B cell (primary cell): ENCODE results near the gene RTL9.

ENCODE experiments used
- CTCF ChIP-seq: fragments of 200-600 bp; IDR thresholded peaks from one replicate; pipeline ENCODE4 v1.8.0; 2022; ENCODE audit warnings: antibody characterized with exemption, mild to moderate bottlenecking
- EZH2 ChIP-seq: IDR thresholded peaks from 2 replicates; pipeline ENCODE4 v1.6.1; 2012; ENCODE audit warnings: borderline replicate concordance, low read depth, mild to moderate bottlenecking, moderate library complexity, low read length; ENCODE audit not compliant: insufficient read depth, poor library complexity, severe bottlenecking

DNA sequence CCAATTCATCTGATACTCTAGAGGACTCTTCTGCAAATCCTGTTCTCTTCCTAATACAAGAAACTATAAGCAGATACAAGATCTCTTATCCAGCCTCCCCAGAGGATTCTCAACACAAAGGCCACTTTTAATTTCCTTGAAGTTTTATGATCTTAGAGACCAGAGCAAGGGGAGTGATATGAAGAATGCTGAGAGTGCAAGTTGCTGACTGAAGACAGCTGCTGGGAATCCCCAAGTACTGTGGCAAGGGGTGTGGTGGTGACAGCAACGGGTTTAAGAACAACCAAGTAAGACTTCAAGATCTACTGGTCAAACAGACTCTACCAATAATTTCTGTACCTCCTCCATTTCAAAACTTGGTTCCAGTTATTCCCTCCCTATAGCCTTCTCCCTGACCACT lies 47.8 kb upstream of the RTL9 start:
- no peak for TF ChIP-seq CTCF
- TF ChIP-seq EZH2 = no peak
